GM18868 (cell line): ENCODE results near the gene RUBCNL.

Experiments
- ATAC-seq: cut with Tn5 transposase; IDR thresholded peaks from one replicate; pipeline ENCODE4 v1.9.1; 2021; ENCODE audit warnings: mild to moderate bottlenecking, moderate library complexity; ENCODE audit not compliant: unreplicated experiment

The RUBCNL gene

GRCh38 chr13:46387064-46387851 is at the start of gene RUBCNL:
RUBCNL (minus strand) TSS chr13:46387252; CDS start chr13:46372475, 14,777 bp downstream.
- ATAC-seq, result peak; percentile 29

- ATAC-seq, result peak; percentile 48
Observed at GRCh38 chr13:46429558-46429957, 42.5 kb upstream of the RUBCNL start.

- no peak for ATAC-seq
Observed at GRCh38 chr13:46405457-46405856, 18.4 kb upstream of the RUBCNL start.

- no peak for ATAC-seq
Observed at GRCh38 chr13:46404733-46405100, 17.7 kb upstream of the RUBCNL start.

- ATAC-seq, result no peak
Observed at GRCh38 chr13:46403851-46404732, 17.0 kb upstream of the RUBCNL start.

- no peak for ATAC-seq
Observed at GRCh38 chr13:46402178-46402577, 15.1 kb upstream of the RUBCNL start.

- ATAC-seq, result peak; percentile 76
Observed at GRCh38 chr13:46401432-46401831, 14.4 kb upstream of the RUBCNL start.

- ATAC-seq, result no peak
Observed at GRCh38 chr13:46396341-46396740, 9.3 kb upstream of the RUBCNL start.

- peak; percentile 73 for ATAC-seq
Observed at GRCh38 chr13:46392967-46393366, 5.9 kb upstream of the RUBCNL start.

GRCh38 chr13:46389457-46390451 is 2.7 kb upstream of the RUBCNL start:
- peak; percentile 60 for ATAC-seq

GRCh38 chr13:46388846-46389245 is 1.8 kb upstream of the RUBCNL start:
- ATAC-seq, result no peak

GRCh38 chr13:46388308-46388707 is 1.3 kb upstream of the RUBCNL start:
- ATAC-seq, result no peak

GRCh38 chr13:46386392-46387063 is 524 bp downstream of the RUBCNL start:
- no peak for ATAC-seq

GRCh38 chr13:46385946-46386345 is 1.1 kb downstream of the RUBCNL start:
- no peak for ATAC-seq

GRCh38 chr13:46383383-46383782 is 3.7 kb downstream of the RUBCNL start:
- ATAC-seq, result no peak

- peak; percentile 32 for ATAC-seq
Observed at GRCh38 chr13:46382224-46382623, 4.8 kb downstream of the RUBCNL start.

- ATAC-seq, result peak; percentile 31
Observed at GRCh38 chr13:46380242-46380641, 6.8 kb downstream of the RUBCNL start.

GRCh38 chr13:46379611-46380010 is 7.4 kb downstream of the RUBCNL start:
- no peak for ATAC-seq

- ATAC-seq, result no peak
Observed at GRCh38 chr13:46378411-46378810, 8.6 kb downstream of the RUBCNL start.

- no peak for ATAC-seq
Observed at GRCh38 chr13:46377554-46377953, 9.5 kb downstream of the RUBCNL start.
